H9 (cell line): ENCODE measurements around the gene TENM4. TPM values are rescaled to one million over a fixed set of nuclear protein-coding genes. Genes with fewer than 3 reads are reported as not detected.
A peak's percentile ranks its signal among the peaks of the same experiment; 100 is the strongest.

Experiments
- DNase-seq: peaks from one replicate; pipeline ENCODE4 v3.0.0-alpha.2; 2017
- H2AFZ ChIP-seq: one replicate; pipeline ENCODE4 v1.6.1; 2013; ENCODE audit warnings: mild to moderate bottlenecking, low read length, control low read depth, moderate library complexity
- H2AK5ac ChIP-seq: 2 replicates; pipeline ENCODE4 v1.6.1; 2013; ENCODE audit warnings: low read length, control low read depth, mixed read lengths; ENCODE audit not compliant: insufficient read length
- H2BK120ac ChIP-seq: one replicate; pipeline ENCODE4 v1.6.1; 2013; ENCODE audit warnings: low read depth, mild to moderate bottlenecking, low read length, control low read depth, inconsistent platforms; ENCODE audit not compliant: poor library complexity, severe bottlenecking
- H2BK12ac ChIP-seq: 2 replicates; pipeline ENCODE4 v1.6.1; 2013; ENCODE audit warnings: low read length, control low read depth, mixed read lengths, low read depth; ENCODE audit not compliant: insufficient read length
- H2BK15ac ChIP-seq: 2 replicates; pipeline ENCODE4 v1.6.1; 2013; ENCODE audit warnings: low read depth, low read length, control low read depth
- H2BK20ac ChIP-seq: one replicate; pipeline ENCODE4 v1.6.1; 2013; ENCODE audit warnings: low read depth, mild to moderate bottlenecking, low read length, control low read depth, inconsistent platforms; ENCODE audit not compliant: poor library complexity, severe bottlenecking
- H2BK5ac ChIP-seq: 2 replicates; pipeline ENCODE4 v1.6.1; 2013; ENCODE audit warnings: low read length, control low read depth, mixed read lengths; ENCODE audit not compliant: insufficient read length
- H3K14ac ChIP-seq: 2 replicates; pipeline ENCODE4 v1.6.1; 2013; ENCODE audit warnings: low read length, control low read depth; ENCODE audit not compliant: insufficient read depth
- H3K18ac ChIP-seq: 2 replicates; pipeline ENCODE4 v1.6.1; 2013; ENCODE audit warnings: low read depth, mild to moderate bottlenecking, mixed read lengths, low read length, control low read depth; ENCODE audit not compliant: insufficient read length
- H3K23ac ChIP-seq: 2 replicates; pipeline ENCODE4 v1.6.1; 2013; ENCODE audit warnings: low read length, control low read depth, mixed read lengths, low read depth; ENCODE audit not compliant: insufficient read length
- H3K23me2 ChIP-seq: 2 replicates; pipeline ENCODE4 v1.6.1; 2013; ENCODE audit warnings: low read depth, mild to moderate bottlenecking, mixed read lengths, low read length, control low read depth; ENCODE audit not compliant: insufficient read length, poor library complexity, severe bottlenecking
- H3K27ac ChIP-seq: 2 replicates; pipeline ENCODE4 v1.5.1; 2013; ENCODE audit warnings: low read length, control low read depth, mixed read lengths, low read depth; ENCODE audit not compliant: insufficient read length
- H3K27me3 ChIP-seq: 2 replicates; pipeline ENCODE4 v1.6.1; 2013; ENCODE audit warnings: low read length, control low read depth, inconsistent platforms; ENCODE audit not compliant: insufficient read depth
- H3K4ac ChIP-seq: 2 replicates; pipeline ENCODE4 v1.6.1; 2013; ENCODE audit warnings: low read depth, mild to moderate bottlenecking, control low read depth, inconsistent platforms, low read length, moderate library complexity
- H3K4me1 ChIP-seq: 2 replicates; pipeline ENCODE4 v1.6.1; 2013; ENCODE audit warnings: low read length, control low read depth, inconsistent platforms; ENCODE audit not compliant: insufficient read depth
- H3K4me2 ChIP-seq: 2 replicates; pipeline ENCODE4 v1.6.1; 2013; ENCODE audit warnings: low read length, control low read depth, mixed read lengths; ENCODE audit not compliant: insufficient read length, insufficient read depth
- H3K56ac ChIP-seq: 2 replicates; pipeline ENCODE4 v1.6.1; 2013; ENCODE audit warnings: low read depth, mild to moderate bottlenecking, mixed read lengths, low read length, control low read depth; ENCODE audit not compliant: insufficient read length
- H3K79me1 ChIP-seq: 2 replicates; pipeline ENCODE4 v1.6.1; 2013; ENCODE audit warnings: low read depth, mild to moderate bottlenecking, moderate library complexity, low read length, control low read depth, inconsistent platforms; ENCODE audit not compliant: insufficient read depth, poor library complexity, severe bottlenecking
- H3K79me2 ChIP-seq: 2 replicates; pipeline ENCODE4 v1.6.1; 2013; ENCODE audit warnings: low read length, control low read depth, inconsistent platforms; ENCODE audit not compliant: insufficient read depth
- H3K9ac ChIP-seq: 2 replicates; pipeline ENCODE4 v1.6.1; 2013; ENCODE audit warnings: low read length, control low read depth, mixed read lengths; ENCODE audit not compliant: insufficient read length; ENCODE audit errors: extremely low read depth
- H3K9me3 ChIP-seq: one replicate; pipeline ENCODE4 v1.6.1; 2013; ENCODE audit warnings: low read depth, low read length, inconsistent platforms; ENCODE audit not compliant: control insufficient read depth
- H3T11ph ChIP-seq: one replicate; pipeline ENCODE4 v1.6.1; 2013; ENCODE audit warnings: mild to moderate bottlenecking, low read length, control low read depth, inconsistent platforms
- H4K20me1 ChIP-seq: one replicate; pipeline ENCODE4 v1.6.1; 2013; ENCODE audit not compliant: control insufficient read depth, insufficient read length, insufficient read depth
- H4K5ac ChIP-seq: 2 replicates; pipeline ENCODE4 v1.6.1; 2013; ENCODE audit warnings: low read depth, mild to moderate bottlenecking, mixed read lengths, low read length, control low read depth; ENCODE audit not compliant: insufficient read length
- H4K8ac ChIP-seq: replicated peaks from 2 replicates; pipeline ENCODE4 v1.6.1; 2013; ENCODE audit warnings: low read length, control low read depth, mixed read lengths, low read depth; ENCODE audit not compliant: insufficient read length
- H4K91ac ChIP-seq: 2 replicates; pipeline ENCODE4 v1.6.1; 2013; ENCODE audit warnings: low read depth, mild to moderate bottlenecking, moderate library complexity, mixed read lengths, low read length, control low read depth; ENCODE audit not compliant: insufficient read length
- H3K27ac Mint-ChIP-seq, 3 experiments: 2 replicates in 2 of 3; 3 replicates in 1 of 3; pipeline ENCODE4 v1.8.0; 2020 to 2021; ENCODE audit warnings: mixed read lengths in 3 of 3, mild to moderate bottlenecking in 1 of 3, moderate library complexity in 1 of 3
- H3K27me3 Mint-ChIP-seq: 2 replicates; pipeline ENCODE4 v1.8.0; 2021; ENCODE audit warnings: low read depth, mild to moderate bottlenecking, moderate library complexity, mixed read lengths
- H3K36me3 Mint-ChIP-seq, 3 experiments: 2 replicates in 2 of 3; 3 replicates in 1 of 3; pipeline ENCODE4 v1.8.0; 2020 to 2021; ENCODE audit warnings: low read depth in 3 of 3, mixed read lengths in 3 of 3; ENCODE audit not compliant: insufficient read depth in 1 of 3
- H3K4me1 Mint-ChIP-seq, 2 experiments: 2 replicates each; pipeline ENCODE4 v1.8.0; 2020; ENCODE audit warnings: mixed read lengths in 2 of 2
- H3K4me3 Mint-ChIP-seq, 2 experiments: 2 replicates in 1 of 2; 3 replicates in 1 of 2; pipeline ENCODE4 v1.8.0; 2020 to 2021; ENCODE audit warnings: mild to moderate bottlenecking in 2 of 2, mixed read lengths in 2 of 2, moderate library complexity in 1 of 2
- H3K9me3 Mint-ChIP-seq, 2 experiments: 2 replicates in 1 of 2; 3 replicates in 1 of 2; pipeline ENCODE4 v1.8.0; 2020; ENCODE audit warnings: mild to moderate bottlenecking in 2 of 2, mixed read lengths in 2 of 2, moderate library complexity in 1 of 2
- WGBS: extraction: QIAGEN DNeasy Blood & Tissue Kit; methylation state at CpG from one replicate; pipeline ENCODE4 v1.1.7; 2013; ENCODE audit warnings: missing lambda C conversion rate, low lambda C conversion rate, mixed read lengths; ENCODE audit not compliant: insufficient read length; ENCODE audit errors: extremely low coverage; 5-methylcytosine and 5-hydroxymethylcytosine counted together
- total RNA-seq: library from RNA; stranded (reverse); gene quantifications from 2 replicates; pipeline ENCODE4 v1.2.1, GENCODE V29; 2021
- TF ChIP-seq, protein P1 (sequence below): fragments of 200-600 bp; sonication (generic); conservative IDR thresholded peaks from 3 replicates; pipeline ENCODE4 v1.8.0; 2021; ENCODE audit warnings: antibody characterized with exemption, mild to moderate bottlenecking

TENM4 gene
- total RNA-seq, 1 experiment from 2014 or later: 4.6 TPM

DNA sequence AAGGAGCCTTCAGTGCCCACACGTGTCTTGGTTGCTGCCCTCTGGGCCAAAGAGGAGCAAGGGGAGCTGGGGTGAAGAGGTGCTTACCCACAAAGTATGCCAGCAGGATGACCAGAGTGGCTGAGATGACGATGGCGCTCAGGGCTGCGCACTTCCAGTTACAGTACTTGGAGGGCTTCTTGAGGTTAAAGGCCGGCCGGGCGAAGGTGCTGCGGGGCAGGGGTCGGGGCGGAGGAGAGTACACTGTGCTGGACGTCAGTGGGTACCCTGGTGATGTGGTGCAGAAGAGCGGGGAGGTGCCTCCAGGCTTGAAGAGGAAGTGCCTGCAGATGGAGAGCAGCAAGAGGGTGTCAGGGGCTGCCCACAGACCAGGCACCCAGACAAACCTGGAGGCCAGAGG lies 551.1 kb downstream of the TENM4 start:
- Histone ChIP-seq H3K23me2 (no peaks in the 10 kb centered on the region), H2AK5ac (no peak overlapping the region), H3T11ph (no peak overlapping the region), H2AFZ (no peak overlapping the region), H3K27ac (no peak overlapping the region), H3K56ac (no peak overlapping the region), H3K9ac (no peak overlapping the region), H2BK20ac (no peak overlapping the region), H4K8ac (no peak overlapping the region), H3K4me1 (0 out of 2 replicates have a peak, but pooled peaks cover 1% of the 10 kb centered on the region), H2BK120ac (no peak overlapping the region), H3K14ac (no peak overlapping the region), H3K79me2 (no peaks in the 10 kb centered on the region; the same call in 1 of the 2 replicates), H2BK12ac (no peak overlapping the region), H3K4ac (no peak overlapping the region), H4K91ac (no peak overlapping the region), H3K23ac (no peak overlapping the region), H2BK5ac (no peak overlapping the region), H4K5ac (no peak overlapping the region), H3K9me3 (no peaks in the 10 kb centered on the region), H3K27me3 (no peaks in the 10 kb centered on the region; the same call in 1 of the 2 replicates), H4K20me1 (no peaks in the 10 kb centered on the region), H3K18ac (no peak overlapping the region), H2BK15ac (no peak overlapping the region), H3K79me1 (no peaks in the 10 kb centered on the region), H3K4me2 (no peak overlapping the region)
- DNase-seq: no peak
- peak overlapping the region in 2 of 3 experiments; percentile 12 to 48; a peak in 2 of 7 replicates for H3K27ac Mint-ChIP-seq
- H3K4me1 Mint-ChIP-seq: peaks cover 8 to 14% of the 10 kb centered on the region in 2 experiments
- WGBS: no CpG with 5 or more reads among the region's 12 CpGs
- TF ChIP-seq, protein P1, sequence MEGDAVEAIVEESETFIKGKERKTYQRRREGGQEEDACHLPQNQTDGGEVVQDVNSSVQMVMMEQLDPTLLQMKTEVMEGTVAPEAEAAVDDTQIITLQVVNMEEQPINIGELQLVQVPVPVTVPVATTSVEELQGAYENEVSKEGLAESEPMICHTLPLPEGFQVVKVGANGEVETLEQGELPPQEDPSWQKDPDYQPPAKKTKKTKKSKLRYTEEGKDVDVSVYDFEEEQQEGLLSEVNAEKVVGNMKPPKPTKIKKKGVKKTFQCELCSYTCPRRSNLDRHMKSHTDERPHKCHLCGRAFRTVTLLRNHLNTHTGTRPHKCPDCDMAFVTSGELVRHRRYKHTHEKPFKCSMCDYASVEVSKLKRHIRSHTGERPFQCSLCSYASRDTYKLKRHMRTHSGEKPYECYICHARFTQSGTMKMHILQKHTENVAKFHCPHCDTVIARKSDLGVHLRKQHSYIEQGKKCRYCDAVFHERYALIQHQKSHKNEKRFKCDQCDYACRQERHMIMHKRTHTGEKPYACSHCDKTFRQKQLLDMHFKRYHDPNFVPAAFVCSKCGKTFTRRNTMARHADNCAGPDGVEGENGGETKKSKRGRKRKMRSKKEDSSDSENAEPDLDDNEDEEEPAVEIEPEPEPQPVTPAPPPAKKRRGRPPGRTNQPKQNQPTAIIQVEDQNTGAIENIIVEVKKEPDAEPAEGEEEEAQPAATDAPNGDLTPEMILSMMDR: no peak
- H3K9me3 Mint-ChIP-seq: no peaks in the 10 kb centered on the region
- H3K27me3 Mint-ChIP-seq: peaks cover 3% of the 10 kb centered on the region
- no peak overlapping the region for H3K4me3 Mint-ChIP-seq
- H3K36me3 Mint-ChIP-seq: peaks cover 0 to 3% (median 0%) of the 10 kb centered on the region in 3 experiments; a peak in 1 of 7 replicates
